Ectodermal cell (in vitro differentiated cells): ENCODE results near the gene ASAP3.

Source experiments
- H3K27ac ChIP-seq: 2 replicates; pipeline ENCODE4 v1.7.0; 2013; ENCODE audit warnings: mild to moderate bottlenecking, low read depth, low read length; ENCODE audit not compliant: insufficient read depth, poor library complexity, severe bottlenecking
- H3K27me3 ChIP-seq: 2 replicates; pipeline ENCODE4 v1.7.0; 2013; ENCODE audit warnings: mild to moderate bottlenecking, low read length; ENCODE audit not compliant: insufficient read depth, control insufficient read depth, poor library complexity, severe bottlenecking
- H3K36me3 ChIP-seq: one replicate; pipeline ENCODE4 v1.7.0; 2013; ENCODE audit warnings: low read length; ENCODE audit not compliant: control insufficient read depth, insufficient read depth
- H3K4me1 ChIP-seq: one replicate; pipeline ENCODE4 v1.7.0; 2013; ENCODE audit warnings: low read length; ENCODE audit not compliant: control insufficient read depth, insufficient read depth
- H3K4me3 ChIP-seq: 2 replicates; pipeline ENCODE4 v1.7.0; 2013; ENCODE audit warnings: low read depth, low read length, control low read depth; ENCODE audit not compliant: insufficient read depth
- H3K9me3 ChIP-seq: 2 replicates; pipeline ENCODE4 v1.7.0; 2013; ENCODE audit warnings: mild to moderate bottlenecking, low read length, moderate library complexity; ENCODE audit not compliant: control insufficient read depth
- WGBS, 2 experiments: methylation state at CpG; one replicate each; pipeline ENCODE4 v1.1.7; 2013; ENCODE audit warnings: missing lambda C conversion rate in 2 of 2; 5-methylcytosine and 5-hydroxymethylcytosine counted together

The ASAP3 gene

GRCh38 chr1:23438545-23438944 lies 45.4 kb downstream of the ASAP3 start:
- H3K4me3 ChIP-seq = no peak overlapping the region
- no peaks in the 10 kb centered on the region for H3K9me3 ChIP-seq
- no peaks in the 10 kb centered on the region for H3K36me3 ChIP-seq
- H3K27me3 ChIP-seq = no peaks in the 10 kb centered on the region
- no peak overlapping the region for H3K27ac ChIP-seq
- no peaks in the 10 kb centered on the region for H3K4me1 ChIP-seq
- 90 to 94% methylated on average over 8 of the region's 8 CpGs for WGBS, 2 experiments

DNA sequence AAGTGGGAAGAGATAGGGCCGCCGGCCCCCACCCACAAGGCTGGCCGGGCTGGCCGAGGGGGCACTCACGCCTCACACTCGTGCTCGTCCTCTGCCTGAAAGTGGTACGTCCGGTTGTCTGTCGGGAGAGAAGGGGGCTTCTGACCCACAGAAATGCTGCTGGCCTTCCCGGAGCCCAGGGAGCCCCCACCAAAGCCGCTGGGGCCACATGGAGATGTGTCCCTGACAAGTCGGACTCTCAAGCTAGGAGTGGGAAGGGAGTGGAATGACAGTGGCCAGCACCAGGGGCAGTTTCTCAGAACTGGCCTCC lies 46.7 kb downstream of the ASAP3 start:
- H3K36me3 ChIP-seq = no peaks in the 10 kb centered on the region
- 92 to 95% methylated on average over 13 of the region's 13 CpGs for WGBS, 2 experiments

GRCh38 chr1:23436520-23437354 lies 47.2 kb downstream of the ASAP3 start:
- Histone ChIP-seq H3K27ac (no peak overlapping the region), H3K4me3 (no peak overlapping the region), H3K9me3 (no peaks in the 10 kb centered on the region), H3K36me3 (no peaks in the 10 kb centered on the region), H3K27me3 (no peaks in the 10 kb centered on the region), H3K4me1 (no peaks in the 10 kb centered on the region)
- 83 to 89% methylated on average over 49 of the region's 49 CpGs for WGBS, 2 experiments

More for the DNA sequence above, 46.7 kb downstream of the ASAP3 start:
- Histone ChIP-seq H3K4me1 (no peaks in the 10 kb centered on the region), H3K27ac (no peak overlapping the region), H3K4me3 (no peak overlapping the region), H3K9me3 (no peaks in the 10 kb centered on the region), H3K27me3 (no peaks in the 10 kb centered on the region)

DNA sequence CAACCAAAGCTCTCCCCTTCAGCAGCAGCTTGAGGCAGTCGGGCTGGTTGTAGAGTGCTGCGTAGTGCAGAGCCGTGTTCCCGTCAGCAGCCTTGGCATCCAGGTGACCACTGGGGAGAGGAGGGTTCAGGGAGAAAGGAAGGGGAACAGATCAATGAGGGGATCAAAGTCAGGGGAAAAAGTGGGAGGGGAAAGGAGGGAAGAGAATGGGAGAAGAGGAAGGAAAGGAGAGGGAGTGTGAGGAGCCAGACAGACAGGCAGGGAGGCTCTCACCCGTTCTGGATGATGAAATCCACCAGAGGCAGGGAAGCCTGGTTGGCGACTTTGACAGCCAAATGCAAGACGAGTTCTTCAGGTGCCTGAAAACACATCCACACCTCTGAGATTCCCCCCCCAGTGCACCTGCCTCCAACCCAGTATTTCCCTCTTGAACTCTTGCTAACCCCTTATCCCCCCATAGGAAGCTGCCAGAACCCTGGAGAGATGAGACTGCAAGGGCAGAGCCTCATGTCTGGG lies 49.7 kb downstream of the ASAP3 start:
- H3K36me3 ChIP-seq = no peaks in the 10 kb centered on the region
- no peak overlapping the region for H3K4me3 ChIP-seq
- H3K27me3 ChIP-seq = no peaks in the 10 kb centered on the region
- H3K9me3 ChIP-seq = no peaks in the 10 kb centered on the region
- no peaks in the 10 kb centered on the region for H3K4me1 ChIP-seq
- WGBS, 2 experiments = 90% methylated on average over 7 of the region's 7 CpGs
- H3K27ac ChIP-seq = no peak overlapping the region

GRCh38 chr1:23433122-23433521 lies 50.9 kb downstream of the ASAP3 start:
- H3K27me3 ChIP-seq = no peaks in the 10 kb centered on the region
- WGBS, 2 experiments = 95% methylated on average over 10 of the region's 10 CpGs
- H3K4me1 ChIP-seq = no peaks in the 10 kb centered on the region
- no peaks in the 10 kb centered on the region for H3K36me3 ChIP-seq
- no peak overlapping the region for H3K27ac ChIP-seq
- no peak overlapping the region for H3K4me3 ChIP-seq
- no peaks in the 10 kb centered on the region for H3K9me3 ChIP-seq

DNA sequence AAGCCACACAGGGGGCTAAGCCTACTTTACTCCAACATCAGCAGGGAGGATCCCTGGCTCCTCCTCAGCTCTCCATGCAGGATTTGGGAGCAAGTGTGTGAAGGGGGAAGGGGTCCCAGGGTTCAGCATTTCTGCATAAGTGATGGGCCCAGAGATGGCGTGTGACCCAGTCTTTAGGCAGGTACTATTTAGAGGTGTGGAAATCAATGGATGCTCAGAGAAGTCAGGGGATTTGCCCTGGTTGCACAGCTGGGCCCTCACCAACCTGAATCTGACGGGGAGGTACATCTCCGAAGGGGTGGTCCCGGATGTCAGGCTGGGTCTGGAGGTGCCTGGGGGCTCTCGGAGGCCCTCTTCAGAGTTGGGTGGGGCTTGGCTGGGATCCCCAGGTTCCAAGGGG lies 52.5 kb downstream of the ASAP3 start:
- H3K27me3 ChIP-seq = peaks cover 13% of the 10 kb centered on the region
- H3K9me3 ChIP-seq = no peaks in the 10 kb centered on the region
- H3K4me3 ChIP-seq = no peak overlapping the region
- no peaks in the 10 kb centered on the region for H3K36me3 ChIP-seq
- no peaks in the 10 kb centered on the region for H3K4me1 ChIP-seq
- no peak overlapping the region for H3K27ac ChIP-seq
- 95% methylated on average over 5 of the region's 5 CpGs for WGBS, 2 experiments

DNA sequence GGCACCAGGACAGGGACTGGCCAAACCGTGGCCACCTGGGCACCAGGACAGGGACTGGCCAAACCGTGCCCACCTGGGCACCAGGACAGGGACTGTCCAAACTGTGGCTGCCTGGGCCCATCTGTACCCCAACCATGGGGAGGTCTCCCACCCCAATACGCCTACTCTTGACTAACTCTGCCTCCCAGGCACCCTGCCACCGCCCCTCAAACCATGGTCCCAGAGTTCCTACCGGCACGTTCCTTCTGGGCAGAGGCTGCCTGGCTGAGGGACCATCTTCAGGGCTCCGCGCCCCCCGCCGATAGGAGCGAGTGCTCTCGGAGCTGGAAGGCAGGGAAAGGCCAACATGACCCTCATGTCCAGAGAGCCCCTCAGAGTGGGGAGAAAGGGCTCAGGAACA lies 53.2 kb downstream of the ASAP3 start:
- Histone ChIP-seq H3K27me3 (peaks cover 19% of the 10 kb centered on the region), H3K36me3 (no peaks in the 10 kb centered on the region), H3K27ac (no peak overlapping the region), H3K4me3 (no peak overlapping the region), H3K9me3 (no peaks in the 10 kb centered on the region), H3K4me1 (no peaks in the 10 kb centered on the region)
- 94% methylated on average over 12 of the region's 12 CpGs for WGBS, 2 experiments

DNA sequence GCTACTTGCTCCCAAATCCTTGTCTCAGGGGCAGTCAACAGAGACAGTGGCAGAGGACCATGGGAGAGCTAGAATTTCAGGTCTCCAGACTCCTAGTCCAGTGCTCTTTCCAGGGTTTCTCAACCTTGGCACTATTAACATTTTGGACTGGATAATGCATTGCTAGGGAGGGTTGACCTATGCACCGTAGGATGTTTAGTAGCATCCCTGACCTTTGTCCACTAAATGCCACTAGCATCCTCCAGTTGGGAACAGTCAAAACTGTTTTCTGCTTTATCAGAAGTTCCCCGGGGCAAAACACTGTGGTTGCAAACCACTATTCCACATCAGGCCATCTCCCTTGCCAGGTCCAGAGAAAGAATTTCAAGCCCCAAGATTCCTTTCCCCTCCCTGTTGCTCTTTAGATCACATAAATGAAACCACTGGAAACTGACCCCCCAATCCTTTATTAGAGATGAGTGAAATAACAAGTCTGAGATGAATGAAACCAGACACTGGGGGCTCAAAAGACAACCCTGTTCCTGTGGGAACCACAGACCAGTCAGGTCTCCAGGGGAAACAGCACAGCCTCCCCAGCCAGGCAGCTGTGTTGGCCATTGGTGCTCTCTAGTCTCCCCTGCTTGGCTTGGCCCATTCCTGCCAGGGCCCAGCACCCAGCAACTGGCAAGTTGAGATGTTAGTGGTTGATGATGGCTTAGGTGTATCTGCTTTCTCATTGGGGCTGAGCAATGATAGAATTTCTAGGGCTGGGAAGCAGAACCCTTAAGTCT lies 55.7 kb downstream of the ASAP3 start:
- Histone ChIP-seq H3K27ac (no peak overlapping the region), H3K4me3 (no peak overlapping the region), H3K4me1 (peaks cover 8% of the 10 kb centered on the region), H3K27me3 (peaks cover 44% of the 10 kb centered on the region), H3K9me3 (no peaks in the 10 kb centered on the region), H3K36me3 (no peaks in the 10 kb centered on the region)
- 93 to 97% methylated on average over 2 of the region's 2 CpGs for WGBS, 2 experiments

- H3K36me3 ChIP-seq = no peaks in the 10 kb centered on the region
- no peak overlapping the region for H3K4me3 ChIP-seq
- no peaks in the 10 kb centered on the region for H3K9me3 ChIP-seq
- peaks cover 52% of the 10 kb centered on the region for H3K27me3 ChIP-seq
- H3K4me1 ChIP-seq = peaks cover 11% of the 10 kb centered on the region
- no peak overlapping the region for H3K27ac ChIP-seq
- 89 to 93% methylated on average over 3 of the region's 3 CpGs for WGBS, 2 experiments
Observed at GRCh38 chr1:23427550-23427949, 56.4 kb downstream of the ASAP3 start.

- Histone ChIP-seq H3K4me3 (no peak overlapping the region), H3K27ac (no peak overlapping the region), H3K27me3 (peaks cover 59% of the 10 kb centered on the region), H3K4me1 (peaks cover 11% of the 10 kb centered on the region), H3K9me3 (no peaks in the 10 kb centered on the region), H3K36me3 (no peaks in the 10 kb centered on the region)
- WGBS, 2 experiments = 88 to 92% methylated on average over 2 of the region's 2 CpGs
Observed at GRCh38 chr1:23426828-23427227, 57.2 kb downstream of the ASAP3 start.
